ENCODE data around the gene NAALADL2.

The NAALADL2 gene

DNA sequence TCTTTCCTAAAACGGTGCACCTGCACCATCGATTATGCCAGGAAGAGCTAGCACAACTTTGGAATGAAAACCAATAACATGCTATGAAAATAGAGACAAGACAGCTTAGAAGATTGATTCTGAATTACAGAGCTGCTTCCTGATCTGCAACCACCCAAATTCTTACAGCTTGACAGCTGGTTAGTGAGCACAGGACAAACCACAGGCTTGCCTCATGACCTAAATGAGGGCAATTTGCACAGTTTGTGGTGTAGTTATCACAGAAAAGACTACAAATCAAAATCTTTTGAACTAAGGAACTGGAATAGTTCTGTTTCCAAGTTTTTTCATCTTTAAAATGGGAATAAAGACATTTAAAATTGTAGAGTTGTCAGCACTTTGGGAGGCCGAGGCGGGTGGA is 533.5 kb downstream of the NAALADL2 start:
- Histone ChIP-seq H3K27ac (no peak overlapping the region), H3K36me3 (replicated peaks) (no peaks in the 10 kb centered on the region), H3K27me3 (replicated peaks) (no peaks in the 10 kb centered on the region), H3K4me3 (ENCODE audit: low read depth, low read length) (no peak overlapping the region)
- DNase-seq = peak; percentile 28
- TF ChIP-seq, protein P1, sequence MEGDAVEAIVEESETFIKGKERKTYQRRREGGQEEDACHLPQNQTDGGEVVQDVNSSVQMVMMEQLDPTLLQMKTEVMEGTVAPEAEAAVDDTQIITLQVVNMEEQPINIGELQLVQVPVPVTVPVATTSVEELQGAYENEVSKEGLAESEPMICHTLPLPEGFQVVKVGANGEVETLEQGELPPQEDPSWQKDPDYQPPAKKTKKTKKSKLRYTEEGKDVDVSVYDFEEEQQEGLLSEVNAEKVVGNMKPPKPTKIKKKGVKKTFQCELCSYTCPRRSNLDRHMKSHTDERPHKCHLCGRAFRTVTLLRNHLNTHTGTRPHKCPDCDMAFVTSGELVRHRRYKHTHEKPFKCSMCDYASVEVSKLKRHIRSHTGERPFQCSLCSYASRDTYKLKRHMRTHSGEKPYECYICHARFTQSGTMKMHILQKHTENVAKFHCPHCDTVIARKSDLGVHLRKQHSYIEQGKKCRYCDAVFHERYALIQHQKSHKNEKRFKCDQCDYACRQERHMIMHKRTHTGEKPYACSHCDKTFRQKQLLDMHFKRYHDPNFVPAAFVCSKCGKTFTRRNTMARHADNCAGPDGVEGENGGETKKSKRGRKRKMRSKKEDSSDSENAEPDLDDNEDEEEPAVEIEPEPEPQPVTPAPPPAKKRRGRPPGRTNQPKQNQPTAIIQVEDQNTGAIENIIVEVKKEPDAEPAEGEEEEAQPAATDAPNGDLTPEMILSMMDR (IDR thresholded peaks at IDR 0.05; ENCODE audit: low read depth, low read length, missing control alignments) = no peak
- in situ Hi-C loops (cut with HindIII; ENCODE audit: low pct_ligation_motif_present, low sequenced_read_pairs) = no loop called here

GRCh38 chr3:175397372-175397771 is 538.2 kb downstream of the NAALADL2 start:
- H3K36me3 ChIP-seq (replicated peaks) = no peaks in the 10 kb centered on the region
- DNase-seq = no peak
- H3K27me3 ChIP-seq (replicated peaks) = no peaks in the 10 kb centered on the region
- H3K27ac ChIP-seq = no peak overlapping the region
- no peak overlapping the region for H3K4me3 ChIP-seq (ENCODE audit: low read depth, low read length)
- in situ Hi-C loops (cut with HindIII; ENCODE audit: low pct_ligation_motif_present, low sequenced_read_pairs) = no loop called here
- TF ChIP-seq, protein P1 (IDR thresholded peaks at IDR 0.05; ENCODE audit: low read depth, low read length, missing control alignments) = no peak

GRCh38 chr3:175398676-175399075 is 539.5 kb downstream of the NAALADL2 start:
- no peak for DNase-seq
- Histone ChIP-seq H3K27ac (no peak overlapping the region), H3K4me3 (ENCODE audit: low read depth, low read length) (no peak overlapping the region), H3K36me3 (replicated peaks) (no peaks in the 10 kb centered on the region), H3K27me3 (replicated peaks) (no peaks in the 10 kb centered on the region)
- TF ChIP-seq, protein P1 (IDR thresholded peaks at IDR 0.05; ENCODE audit: low read depth, low read length, missing control alignments) = no peak
- in situ Hi-C loops (cut with HindIII; ENCODE audit: low pct_ligation_motif_present, low sequenced_read_pairs) = no loop called here

GRCh38 chr3:175399156-175399840 is 540.2 kb downstream of the NAALADL2 start:
- no peak for DNase-seq
- Histone ChIP-seq H3K27ac (no peak overlapping the region), H3K27me3 (replicated peaks) (no peaks in the 10 kb centered on the region), H3K36me3 (replicated peaks) (no peaks in the 10 kb centered on the region), H3K4me3 (ENCODE audit: low read depth, low read length) (no peak overlapping the region)
- TF ChIP-seq, protein P1 (IDR thresholded peaks at IDR 0.05; ENCODE audit: low read depth, low read length, missing control alignments) = no peak
- in situ Hi-C loops (cut with HindIII; ENCODE audit: low pct_ligation_motif_present, low sequenced_read_pairs) = no loop called here

DNA sequence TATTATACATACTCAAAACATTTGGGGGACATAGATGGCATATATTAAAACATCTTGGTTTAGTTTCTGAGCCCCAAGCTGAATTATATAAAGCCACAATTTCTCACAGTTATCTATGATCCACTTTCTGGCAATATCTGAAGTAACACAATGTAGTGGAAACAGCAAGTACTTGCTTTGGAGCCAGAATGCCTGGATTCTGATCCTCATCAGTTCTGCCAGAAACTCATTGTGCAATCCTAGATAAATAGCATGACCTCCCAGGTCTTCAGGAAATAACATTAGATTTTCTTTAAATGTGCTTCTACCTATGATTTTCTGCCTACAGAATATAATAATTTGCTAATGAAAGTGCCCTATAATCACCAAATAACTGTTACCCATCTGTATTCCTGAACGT is 544.9 kb downstream of the NAALADL2 start:
- no peak overlapping the region for H3K4me3 ChIP-seq (ENCODE audit: low read depth, low read length)
- no peak for DNase-seq
- in situ Hi-C loops (cut with HindIII; ENCODE audit: low pct_ligation_motif_present, low sequenced_read_pairs) = no loop called here
- no peaks in the 10 kb centered on the region for H3K36me3 ChIP-seq (replicated peaks)
- no peaks in the 10 kb centered on the region for H3K27me3 ChIP-seq (replicated peaks)
- no peak overlapping the region for H3K27ac ChIP-seq
- TF ChIP-seq, protein P1 (IDR thresholded peaks at IDR 0.05; ENCODE audit: low read depth, low read length, missing control alignments) = no peak

DNA sequence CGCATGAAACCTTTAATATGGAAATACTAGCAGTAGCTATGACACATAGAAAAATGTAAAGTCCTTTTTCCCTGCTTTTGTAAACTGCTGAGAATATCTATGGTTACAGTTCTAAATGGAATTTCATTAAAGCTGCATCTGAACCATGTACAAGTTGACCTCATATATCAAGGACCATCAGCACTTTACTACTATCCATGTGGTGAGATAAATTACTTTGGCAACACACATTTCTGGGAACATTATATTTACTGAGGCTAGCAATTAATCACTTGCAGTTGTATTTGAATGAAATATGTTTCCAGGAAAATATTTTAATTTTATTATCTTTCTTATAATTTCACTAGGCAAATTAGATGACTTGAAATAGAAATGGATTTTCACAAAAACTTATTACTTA is 545.5 kb downstream of the NAALADL2 start:
- H3K36me3 ChIP-seq (replicated peaks) = no peaks in the 10 kb centered on the region
- H3K27ac ChIP-seq = no peak overlapping the region
- H3K27me3 ChIP-seq (replicated peaks) = no peaks in the 10 kb centered on the region
- in situ Hi-C loops (cut with HindIII; ENCODE audit: low pct_ligation_motif_present, low sequenced_read_pairs) = no loop called here
- no peak overlapping the region for H3K4me3 ChIP-seq (ENCODE audit: low read depth, low read length)
- TF ChIP-seq, protein P1 (IDR thresholded peaks at IDR 0.05; ENCODE audit: low read depth, low read length, missing control alignments) = no peak
- DNase-seq = no peak
